HG02870 (cell line): ENCODE measurements around the gene SLC2A5.
"Not testable (repeated sequence)": the region's sequence is repeated elsewhere in the genome, so short reads cannot be mapped to it uniquely, and the experiment has no call there.

Experiments
- ATAC-seq: cut with Tn5 transposase; IDR thresholded peaks from one replicate; pipeline ENCODE4 v1.9.1; 2021; ENCODE audit warnings: mild to moderate bottlenecking, moderate library complexity; ENCODE audit not compliant: unreplicated experiment

SLC2A5 gene, protein sequence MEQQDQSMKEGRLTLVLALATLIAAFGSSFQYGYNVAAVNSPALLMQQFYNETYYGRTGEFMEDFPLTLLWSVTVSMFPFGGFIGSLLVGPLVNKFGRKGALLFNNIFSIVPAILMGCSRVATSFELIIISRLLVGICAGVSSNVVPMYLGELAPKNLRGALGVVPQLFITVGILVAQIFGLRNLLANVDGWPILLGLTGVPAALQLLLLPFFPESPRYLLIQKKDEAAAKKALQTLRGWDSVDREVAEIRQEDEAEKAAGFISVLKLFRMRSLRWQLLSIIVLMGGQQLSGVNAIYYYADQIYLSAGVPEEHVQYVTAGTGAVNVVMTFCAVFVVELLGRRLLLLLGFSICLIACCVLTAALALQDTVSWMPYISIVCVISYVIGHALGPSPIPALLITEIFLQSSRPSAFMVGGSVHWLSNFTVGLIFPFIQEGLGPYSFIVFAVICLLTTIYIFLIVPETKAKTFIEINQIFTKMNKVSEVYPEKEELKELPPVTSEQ

DNA sequence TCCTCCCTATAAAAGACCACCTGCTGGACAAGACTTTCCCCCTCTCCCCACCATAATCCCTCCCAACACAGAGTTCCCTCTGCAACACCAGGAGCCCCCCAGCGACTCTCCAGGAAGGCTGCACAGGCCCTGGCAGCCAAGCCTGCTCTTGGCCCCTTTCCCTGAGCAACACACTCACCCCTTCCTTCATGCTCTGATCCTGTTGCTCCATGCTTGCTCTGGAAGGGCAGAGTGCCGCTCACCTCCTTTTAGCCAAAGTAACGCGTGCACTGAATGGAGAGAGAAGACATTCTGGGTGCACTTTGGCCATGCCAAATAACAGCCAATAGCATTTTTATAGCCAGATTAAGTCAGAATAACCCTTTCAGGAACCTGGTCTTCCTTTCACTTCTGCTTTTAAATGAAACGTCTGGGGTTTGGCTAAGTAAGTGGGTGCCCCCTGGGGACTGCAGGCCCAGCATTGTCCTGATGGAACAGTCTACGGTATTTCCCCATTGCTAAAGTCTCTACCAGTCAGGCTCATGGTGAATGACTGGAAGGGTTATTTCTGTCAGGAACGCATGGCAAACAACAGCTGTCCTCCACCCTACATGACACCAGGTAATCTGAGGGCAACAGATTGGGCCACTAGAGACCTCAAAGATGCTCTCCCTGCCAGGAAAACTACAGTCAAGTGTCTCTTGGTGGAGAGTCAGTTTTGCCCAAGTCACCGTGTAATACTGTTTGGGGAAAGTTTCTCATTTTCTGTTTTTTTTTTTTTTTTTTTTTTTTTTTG lies at the start of gene SLC2A5:
SLC2A5 (minus strand) TSS at position 310 of the 775 bp plus-strand sequence; CDS start at position 211, 99 bp downstream.
- ATAC-seq, result peak; percentile 80

DNA sequence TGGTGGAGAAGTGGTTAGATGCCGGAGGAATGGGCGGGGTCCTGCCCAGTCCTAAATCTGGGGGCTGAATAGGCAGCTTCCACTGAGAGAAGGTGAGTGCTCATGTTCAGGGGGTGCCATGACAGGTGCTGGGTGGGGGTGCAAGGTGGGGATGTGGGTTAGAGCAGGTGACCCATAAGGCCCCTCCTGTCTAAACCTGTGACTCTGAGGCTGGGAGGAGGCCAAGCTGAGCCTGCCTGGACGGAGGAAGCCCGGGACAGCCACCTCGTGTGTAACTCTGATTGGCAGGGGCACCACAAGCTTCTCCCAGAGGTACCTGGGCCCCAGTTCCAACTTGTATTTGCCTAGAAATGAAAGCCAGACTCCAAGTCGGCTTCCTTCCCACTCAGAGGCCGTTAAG lies 48.8 kb upstream of the SLC2A5 start:
- no peak for ATAC-seq

DNA sequence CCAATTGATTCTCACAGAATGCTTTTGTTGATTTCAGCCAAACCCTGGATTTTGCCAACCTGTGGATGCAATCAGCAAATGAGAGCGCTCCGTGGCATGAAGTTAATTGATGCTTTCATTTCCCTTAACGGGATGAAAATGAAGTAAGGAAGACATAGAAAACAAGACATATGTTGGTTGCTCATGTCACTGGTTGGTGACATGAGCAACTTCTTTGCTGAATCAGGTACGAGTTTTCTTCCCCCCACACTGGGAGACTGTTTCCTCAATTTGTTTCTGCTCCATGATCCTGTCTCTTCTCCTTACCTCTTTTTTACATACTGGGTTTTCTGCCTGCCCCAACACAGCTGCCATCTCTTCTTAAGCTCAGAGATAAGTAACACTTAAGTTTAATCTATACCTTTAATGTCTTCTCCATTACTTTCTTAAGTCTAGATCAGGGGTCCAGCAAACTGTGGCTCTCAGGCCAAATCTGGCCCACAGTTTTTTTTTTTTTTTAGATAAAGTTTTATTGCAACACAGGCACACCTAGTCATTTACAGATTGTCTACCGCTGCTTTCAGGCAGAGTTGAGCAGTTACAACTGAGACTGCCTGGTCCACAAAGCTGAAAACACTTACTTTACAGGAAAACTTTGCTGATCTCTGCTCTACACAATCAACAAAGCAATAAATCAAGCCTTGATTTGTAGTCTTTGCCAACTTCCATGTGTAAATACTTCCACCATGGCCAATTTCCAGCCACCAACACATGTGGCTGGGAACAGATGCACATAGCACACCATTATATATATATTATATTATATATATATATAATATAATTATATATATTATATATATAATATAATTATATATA lies 46.1 kb upstream of the SLC2A5 start:
- ATAC-seq, result no peak

DNA sequence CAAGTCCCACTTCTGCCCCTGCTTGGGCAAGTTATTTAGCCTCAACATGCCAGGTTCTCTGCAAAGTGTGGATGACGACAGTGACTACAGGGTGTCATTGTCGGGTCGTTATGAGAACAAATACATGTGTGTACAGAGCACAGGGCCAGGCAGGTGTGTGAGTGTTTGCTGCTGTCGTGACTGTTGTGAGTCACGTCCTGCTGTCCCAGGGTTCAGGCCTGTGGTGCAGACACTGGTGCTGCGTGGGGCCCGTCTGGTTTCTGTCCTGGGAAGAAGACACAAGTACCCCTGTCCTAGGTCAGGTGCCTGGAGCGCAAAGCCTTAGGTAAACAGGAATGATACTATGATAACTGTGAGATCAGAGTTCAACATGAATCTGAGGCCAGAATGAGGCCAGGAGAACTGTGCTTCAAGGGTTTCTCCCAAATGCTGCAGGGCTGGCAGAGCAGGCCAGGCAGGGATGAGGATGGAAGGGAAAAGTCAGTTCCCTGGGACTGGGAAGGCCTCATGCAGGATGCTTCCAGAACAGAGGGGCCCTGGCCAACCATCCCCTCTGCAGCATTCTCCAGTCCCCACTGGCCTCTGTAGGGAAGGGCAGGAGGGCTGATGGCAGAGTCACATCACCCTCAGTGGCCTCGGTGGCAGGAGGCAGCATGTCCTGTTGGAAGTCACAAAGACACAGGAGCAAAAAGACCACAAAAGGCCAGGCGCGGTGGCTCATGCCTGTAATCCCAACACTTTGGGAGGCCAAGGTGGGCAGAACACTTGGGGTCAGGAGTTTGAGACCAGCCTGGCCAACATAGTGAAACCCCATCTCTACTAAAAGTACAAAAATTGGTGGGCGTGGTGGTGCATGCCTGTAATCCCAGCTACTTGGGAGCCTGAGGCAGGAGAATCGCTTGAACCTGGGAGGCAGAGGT lies 43.8 kb upstream of the SLC2A5 start:
- ATAC-seq, result no peak

DNA sequence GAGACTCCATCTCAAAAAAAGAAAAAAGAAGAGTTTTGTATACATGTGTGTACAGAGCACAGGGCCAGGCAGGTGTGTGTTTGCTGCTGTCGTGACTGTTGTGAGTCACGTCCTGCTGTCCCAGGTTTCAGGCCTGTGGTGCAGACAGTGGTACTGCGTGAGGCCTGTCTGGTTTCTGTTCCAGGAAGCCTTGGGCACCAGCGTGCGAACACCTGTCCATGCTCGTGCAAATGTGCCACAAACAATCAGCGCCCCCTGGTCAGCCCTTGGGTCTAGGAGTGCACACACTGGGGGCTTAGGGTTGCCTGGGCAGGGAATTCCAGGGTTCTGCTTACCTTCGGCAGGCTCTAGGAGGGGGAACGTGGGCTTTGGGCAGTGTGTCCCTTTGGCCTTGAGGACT lies 42.5 kb upstream of the SLC2A5 start:
- ATAC-seq, result no peak

DNA sequence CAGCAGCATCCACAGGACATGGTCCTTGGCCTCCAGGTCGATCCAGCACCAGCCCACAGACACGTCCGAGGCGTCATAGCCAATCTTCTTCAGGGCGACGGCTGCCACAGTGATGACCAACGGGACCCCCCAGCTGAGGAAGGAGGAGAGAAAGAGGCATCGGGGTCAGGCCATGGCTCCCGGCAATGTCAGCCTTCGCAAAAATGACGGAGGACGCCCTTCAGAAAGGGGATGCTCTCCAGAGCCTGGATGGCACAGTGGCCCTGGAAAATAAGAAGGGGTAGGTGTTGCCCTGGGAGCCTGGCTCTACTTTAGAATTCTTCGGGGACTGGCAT lies 41.9 kb upstream of the SLC2A5 start:
- ATAC-seq, result no peak

DNA sequence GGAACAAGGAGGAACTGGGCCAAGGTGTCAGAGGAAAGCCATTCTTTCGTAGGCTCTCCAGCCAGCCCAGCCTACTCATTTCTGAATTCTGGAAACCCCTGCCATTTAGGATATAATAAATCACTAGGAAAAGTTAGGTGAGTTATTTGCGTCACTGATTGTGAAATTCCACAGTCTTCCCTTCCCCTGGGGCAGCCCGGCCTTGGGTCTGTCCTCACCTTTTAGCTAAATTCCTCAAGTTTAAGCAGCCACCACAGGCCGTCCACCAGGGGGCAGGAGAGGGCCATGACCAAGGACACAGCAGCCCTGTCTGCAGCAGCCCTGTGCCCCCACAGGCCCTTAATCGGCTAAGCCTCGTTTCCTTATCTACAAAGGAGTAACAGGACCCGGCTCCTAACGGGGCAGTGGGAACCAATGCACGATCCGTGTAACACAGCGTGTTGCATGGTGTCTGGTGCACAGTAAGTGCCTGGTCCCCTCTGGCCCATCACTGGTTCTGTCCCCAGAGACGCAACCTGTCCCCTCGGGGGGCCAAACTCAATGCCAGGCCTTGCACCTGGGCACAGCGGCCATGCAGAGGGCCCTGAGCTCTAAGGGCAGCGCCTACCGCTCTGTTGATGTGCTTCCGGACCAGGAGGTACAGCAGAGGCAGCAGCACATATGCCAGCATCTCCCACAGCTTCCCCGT lies 41.4 kb upstream of the SLC2A5 start:
- ATAC-seq, result no peak

DNA sequence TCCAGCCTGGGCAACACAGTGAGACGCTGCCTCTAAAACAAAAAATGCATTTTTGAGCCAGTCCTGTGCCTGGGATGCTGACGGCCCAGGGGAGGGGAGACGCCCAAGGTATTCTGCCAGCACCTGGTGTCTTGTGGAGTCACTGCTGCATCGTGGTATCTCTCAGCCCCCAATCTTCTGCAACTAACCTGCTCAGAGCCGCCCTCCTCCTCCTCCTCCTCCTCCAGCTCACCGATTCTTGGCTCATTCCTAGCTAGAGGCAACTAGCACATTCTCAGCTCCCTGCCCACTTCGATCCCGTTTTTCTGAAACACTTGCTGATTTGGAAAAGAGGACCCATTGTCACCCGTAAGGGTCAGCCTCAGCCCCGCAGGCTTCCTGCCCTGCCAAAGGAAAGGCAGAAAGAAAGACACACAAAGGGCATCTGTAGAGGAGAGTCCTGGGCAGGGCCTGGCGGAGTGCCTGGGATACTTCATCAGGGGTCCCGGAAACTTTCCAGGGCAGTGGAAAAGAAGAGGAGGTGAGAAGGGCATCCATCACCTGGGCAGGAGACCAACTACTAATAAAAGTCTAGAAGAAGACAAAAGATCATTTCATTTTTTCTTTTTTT lies 38.7 kb upstream of the SLC2A5 start:
- ATAC-seq, result no peak

DNA sequence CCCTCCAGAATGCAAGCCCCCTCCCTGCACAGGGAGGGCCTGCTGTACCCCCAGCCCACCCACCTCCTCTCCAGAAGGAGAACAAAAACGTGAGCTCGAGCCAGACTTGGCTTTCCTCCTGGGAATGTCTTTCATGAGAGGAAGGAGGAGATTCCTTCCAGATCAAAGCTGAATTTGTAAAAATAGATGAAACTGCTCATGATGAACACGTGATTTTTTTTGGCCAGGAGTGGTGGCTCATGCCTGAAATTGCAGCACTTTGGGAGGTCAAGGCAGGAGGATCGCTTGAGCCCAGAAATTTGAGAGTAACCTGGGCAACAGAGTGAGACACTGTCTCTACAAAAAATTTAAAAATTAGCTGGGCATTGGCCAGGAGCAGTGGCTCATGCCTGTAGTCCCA lies 37.7 kb upstream of the SLC2A5 start:
- ATAC-seq, result no peak

DNA sequence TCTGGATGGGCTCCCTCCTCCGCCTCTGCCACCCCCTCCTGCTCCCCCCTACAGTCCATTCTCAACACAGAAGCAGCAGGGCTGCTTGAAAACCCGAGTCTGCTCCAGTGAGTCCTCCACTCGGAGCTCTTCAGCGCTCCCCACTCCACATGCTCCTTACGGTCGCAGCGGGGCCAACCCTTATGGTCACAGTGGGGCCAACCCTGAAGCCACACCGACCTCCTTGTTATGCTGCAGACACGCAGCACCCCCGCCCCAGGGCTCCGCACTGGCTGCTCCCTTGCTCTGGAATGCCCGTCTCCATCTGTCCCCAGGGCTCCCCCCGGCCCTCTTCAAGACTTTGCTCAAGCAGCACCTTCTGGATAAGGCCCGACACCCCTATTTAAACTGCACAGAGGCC lies 36.9 kb upstream of the SLC2A5 start:
- ATAC-seq, result no peak

DNA sequence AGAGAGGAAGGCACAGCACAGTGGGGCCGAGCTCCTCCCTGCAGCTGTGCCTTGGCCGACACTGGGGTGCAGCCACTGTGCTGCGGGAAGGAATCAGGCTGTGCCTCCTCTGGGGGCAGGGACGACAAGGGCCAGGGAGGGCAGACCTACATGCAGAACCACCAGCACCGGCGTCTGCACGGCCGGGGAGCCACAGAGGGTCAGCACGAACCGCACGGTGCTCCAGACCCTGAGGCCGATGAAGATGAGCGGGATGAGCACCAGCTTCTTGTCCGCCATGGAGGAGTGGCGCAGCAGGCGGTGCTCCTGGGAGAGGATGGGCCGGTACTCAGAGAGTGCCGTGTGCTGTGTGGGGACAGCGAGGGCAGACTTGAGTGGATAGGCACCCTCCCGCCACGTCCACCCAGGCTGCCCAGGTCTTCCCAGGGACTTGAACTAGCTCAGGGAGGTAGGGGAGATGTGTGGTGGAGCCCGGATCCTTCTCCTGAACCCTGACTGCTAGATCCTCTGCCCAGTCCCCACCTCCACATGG lies 36.0 kb upstream of the SLC2A5 start:
- ATAC-seq, result no peak

DNA sequence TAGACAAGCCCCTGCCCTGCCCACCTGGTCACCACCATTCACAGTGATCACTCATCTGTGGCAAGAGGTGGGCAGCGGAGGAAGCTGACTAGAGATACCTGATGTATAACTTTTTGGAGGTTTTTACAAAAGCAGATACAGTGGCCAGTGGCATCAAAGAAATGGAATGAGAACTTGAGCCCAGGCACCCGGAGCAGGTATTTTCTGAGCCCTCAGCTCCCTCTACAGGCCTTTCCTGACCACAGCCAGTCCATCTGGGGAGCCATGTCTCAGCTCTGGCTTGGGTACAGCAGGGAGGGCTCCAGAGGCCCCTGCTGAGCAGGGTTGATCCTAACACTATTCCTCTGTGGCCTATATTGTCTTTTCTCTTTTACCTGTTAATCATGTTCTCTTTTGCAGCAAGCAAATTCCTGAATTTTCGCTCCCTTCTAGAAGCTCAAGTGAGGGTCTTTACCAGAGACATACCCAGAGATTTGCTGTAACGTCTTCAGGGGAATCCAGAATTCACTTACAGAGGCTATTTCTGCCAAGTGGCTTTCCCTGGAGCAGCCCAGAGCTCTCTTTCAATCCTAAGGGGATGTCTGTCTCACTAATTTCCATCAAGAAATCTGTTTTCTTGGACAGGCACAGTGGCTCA lies 32.2 kb upstream of the SLC2A5 start:
- no peak for ATAC-seq

DNA sequence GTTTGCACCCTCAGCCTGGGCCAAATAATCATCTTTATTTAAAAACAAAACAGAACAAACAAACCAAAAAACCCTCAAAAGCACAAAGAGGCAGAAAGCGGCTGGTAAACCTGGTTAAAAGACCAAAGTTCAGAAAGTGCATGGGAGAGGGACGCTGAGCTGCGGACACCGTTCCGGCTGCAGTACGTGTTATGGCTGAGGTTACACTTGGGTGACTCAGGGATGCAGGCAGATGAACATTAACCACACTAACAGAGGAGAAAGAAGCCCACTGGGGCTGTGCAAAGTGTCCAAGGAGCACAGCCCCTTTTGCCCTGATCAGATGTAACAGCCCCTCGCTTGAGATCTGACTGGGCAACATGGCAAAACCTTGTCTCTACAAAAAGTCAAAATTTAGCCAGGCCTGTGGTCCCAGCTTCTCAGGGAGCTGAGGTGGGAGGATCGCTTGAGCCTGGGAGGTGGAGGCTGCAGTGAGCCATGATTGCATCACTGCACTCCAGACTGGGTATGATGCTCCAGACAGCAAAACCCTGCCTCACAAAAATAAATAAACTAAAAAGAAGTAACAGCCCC lies 31.1 kb upstream of the SLC2A5 start:
- ATAC-seq, result no peak

DNA sequence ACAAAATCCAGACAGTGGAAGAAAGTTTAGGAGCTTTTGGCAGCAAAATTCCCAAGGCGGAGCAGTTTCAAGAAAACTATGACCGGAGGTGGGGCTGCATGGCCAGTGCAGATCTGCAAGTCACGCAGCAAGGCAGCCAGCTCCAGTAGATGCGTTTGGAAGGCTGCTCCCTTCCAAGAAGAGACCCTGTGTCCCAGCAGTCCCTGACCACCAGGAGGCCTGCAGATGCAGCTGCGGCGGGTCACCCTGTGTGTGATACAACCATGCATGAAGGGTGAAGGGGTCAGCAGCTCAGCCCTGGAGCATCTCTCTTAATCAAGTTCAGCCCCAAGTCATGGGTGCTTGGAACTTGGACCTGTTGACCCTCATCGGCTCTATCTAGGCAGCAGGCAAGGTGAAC lies 30.1 kb upstream of the SLC2A5 start:
- ATAC-seq, result no peak

DNA sequence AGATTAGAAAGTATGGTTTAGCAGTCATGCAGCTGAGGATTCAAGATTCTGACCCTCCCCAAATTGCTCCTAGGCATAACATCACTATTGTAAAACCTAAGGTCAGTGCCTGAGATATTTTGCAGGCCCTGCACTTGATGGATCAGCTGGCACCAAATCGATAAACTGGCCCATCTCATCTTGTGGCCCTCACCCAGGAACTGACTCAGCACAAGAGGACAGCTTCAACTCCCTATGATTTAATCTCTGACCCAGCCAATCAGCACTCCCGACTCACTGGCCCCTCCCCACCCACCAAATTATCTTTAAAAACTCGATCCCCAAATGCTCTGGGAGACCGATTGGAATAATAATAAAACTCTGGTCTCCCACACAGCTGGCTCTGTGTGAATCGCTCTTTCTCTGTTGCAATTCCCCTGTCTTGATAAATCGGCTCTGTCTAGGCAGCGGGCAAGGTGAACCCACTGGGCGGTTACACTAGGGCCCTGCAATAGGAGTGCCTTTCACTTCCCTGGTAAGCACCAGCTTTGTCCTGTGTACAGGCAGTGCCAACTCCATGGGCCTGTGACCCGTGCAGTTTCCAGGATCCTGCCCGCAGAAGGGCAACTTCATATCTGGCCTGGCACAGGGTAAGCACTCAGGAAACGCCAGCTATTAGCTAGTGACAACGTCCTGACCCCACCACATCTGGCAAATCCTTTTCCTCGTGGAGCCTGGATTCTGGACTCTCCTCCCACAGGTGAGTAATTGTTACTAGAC lies 28.7 kb upstream of the SLC2A5 start:
- ATAC-seq, result no peak

DNA sequence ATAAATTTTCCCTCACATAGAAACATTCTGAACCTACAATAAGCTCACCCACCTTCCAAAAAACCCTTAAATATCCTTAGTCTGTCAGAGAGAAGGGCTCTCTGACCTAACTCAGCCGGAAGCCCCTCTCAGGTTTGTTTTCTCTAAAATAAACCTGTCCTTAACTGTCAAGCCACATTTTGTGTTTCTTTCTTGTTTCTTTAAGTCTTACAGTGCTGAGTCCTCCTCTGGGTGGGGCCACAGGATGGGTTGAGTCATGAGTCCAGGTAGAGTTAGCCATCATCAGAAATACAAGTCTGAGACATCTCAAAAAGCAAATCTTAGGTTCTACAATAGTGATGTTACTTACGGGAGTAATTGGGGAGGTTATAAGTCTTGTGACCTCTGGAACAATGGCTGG lies 26.4 kb upstream of the SLC2A5 start:
- no peak for ATAC-seq

DNA sequence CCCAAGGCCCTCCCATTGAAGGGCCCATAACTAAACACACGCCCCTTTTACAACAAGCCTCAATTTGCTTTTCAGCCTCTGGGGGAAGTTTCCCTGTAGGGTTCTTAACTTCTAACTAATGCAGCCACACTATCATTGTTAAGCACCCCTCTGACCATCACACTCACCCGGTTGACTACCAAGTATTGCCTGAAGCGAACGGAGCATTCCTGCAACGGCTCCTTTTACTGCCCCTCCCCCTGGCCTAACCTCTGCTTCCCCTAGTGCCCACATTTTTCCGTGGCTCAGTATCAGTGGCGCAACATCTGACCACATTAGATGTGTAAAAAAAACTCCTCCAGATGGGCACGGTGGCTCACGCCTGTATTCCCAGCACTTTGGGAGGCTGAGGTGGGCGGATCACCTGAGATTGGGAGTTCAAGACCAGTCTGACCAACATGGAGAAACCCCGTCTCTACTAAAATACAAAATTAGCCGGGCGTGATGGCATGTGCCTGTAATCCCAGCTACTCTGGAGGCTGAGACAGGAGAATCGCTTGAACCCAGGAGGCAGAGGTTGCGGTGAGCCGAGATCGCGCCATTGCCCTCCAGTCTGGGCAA lies 24.7 kb upstream of the SLC2A5 start:
- not testable (repeated sequence) for ATAC-seq
